ENCODE data around the gene AGO4.
"Not testable (repeated sequence)": the region's sequence is repeated elsewhere in the genome, so short reads cannot be mapped to it uniquely, and the experiment has no call there.

- TF ChIP-seq CTCF (IDR thresholded peaks at IDR 0.05); REST (IDR thresholded peaks at IDR 0.05; ENCODE audit: insufficient read depth in 1 of 2, low read depth in 2 of 2, low read length in 1 of 2); POLR2AphosphoS5 (IDR thresholded peaks at IDR 0.05; ENCODE audit: low read depth, low read length): not testable (repeated sequence)
These were observed 4.9 kb downstream of the AGO4 start for GRCh38 chr1:35812754-35813153.

Data from Panc1 (cell line).